CD4-positive, alpha-beta T cell treated with Interleukin-4 for 4 hours (primary cell): ENCODE results near the gene KRT86.

ENCODE experiments used
- DNase-seq: peaks from one replicate; pipeline ENCODE4 v3.0.0-alpha.2; 2020

The KRT86 gene

DNA sequence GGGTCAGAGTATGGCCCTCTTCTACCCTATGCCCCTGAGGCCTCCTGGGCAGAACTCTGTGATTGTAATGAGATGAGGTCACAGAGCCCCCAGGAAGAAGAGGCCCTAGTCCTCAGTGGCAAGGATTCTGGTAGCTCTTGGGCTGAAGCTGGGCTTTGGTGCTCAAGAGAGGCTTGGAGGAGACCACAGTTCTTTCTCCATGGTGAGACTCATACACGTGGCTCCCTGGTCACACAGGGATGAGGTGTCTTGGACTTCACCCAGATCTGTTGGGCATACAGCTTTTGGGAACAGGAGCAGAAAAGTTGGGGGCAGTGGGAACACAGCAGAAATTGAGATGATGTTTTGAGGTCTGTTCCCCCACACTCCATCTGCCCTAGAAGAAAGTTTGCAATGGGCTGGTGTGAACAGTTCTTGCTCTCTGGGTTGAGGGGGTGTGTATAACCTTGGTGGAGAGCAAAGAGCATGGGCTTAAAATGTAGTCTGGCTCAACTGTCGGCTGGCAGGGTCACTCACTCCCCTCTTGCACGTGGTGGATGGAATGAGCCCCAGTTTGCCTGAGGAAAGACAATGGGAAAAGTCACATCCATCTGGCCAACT, at the start of gene KRT86:
KRT86 (plus strand) TSS at position 125 of the 600 bp plus-strand sequence. CDS start 27,272 bp downstream, outside the sequence.
- DNase-seq: no peak

DNA sequence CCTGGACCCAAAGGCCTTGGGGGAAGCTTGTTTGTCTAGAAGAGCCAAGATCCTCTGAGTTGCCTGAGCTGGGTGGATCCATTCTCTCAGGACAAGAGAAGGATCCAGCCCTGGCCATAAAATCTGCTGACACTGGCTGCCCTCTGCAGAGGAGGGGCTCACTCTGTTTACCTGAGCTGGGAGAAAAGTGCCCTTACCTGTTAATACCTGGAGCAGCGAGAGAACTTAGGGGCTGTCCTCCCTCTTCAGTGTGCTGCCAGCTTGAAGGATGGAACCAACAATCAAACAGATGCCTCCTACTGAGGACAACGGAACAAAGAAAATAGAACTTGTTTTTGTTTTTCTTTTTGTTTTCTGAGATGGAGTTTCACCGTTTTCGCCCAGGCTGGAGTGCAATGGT, 48.7 kb upstream of the KRT86 start:
- no peak for DNase-seq

DNA sequence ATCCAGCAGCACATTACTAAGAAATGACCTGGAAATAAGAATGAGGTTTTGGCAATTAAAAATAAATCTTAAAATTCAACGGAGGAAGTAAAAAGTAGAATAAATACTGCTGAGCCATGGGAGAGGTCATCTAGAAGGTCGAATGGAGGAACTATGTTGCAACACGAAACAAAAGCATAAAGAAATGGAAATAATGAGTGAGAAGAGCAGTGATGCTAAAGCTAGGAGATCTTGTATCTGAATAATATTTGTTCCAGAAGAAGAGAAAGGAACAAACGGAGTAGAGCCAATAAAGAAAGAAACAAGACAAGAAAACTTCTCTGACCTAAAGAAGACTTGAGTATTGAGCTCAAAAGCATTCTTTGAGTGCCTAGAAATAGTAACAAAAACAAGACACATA, 48.0 kb upstream of the KRT86 start:
- DNase-seq: no peak

DNA sequence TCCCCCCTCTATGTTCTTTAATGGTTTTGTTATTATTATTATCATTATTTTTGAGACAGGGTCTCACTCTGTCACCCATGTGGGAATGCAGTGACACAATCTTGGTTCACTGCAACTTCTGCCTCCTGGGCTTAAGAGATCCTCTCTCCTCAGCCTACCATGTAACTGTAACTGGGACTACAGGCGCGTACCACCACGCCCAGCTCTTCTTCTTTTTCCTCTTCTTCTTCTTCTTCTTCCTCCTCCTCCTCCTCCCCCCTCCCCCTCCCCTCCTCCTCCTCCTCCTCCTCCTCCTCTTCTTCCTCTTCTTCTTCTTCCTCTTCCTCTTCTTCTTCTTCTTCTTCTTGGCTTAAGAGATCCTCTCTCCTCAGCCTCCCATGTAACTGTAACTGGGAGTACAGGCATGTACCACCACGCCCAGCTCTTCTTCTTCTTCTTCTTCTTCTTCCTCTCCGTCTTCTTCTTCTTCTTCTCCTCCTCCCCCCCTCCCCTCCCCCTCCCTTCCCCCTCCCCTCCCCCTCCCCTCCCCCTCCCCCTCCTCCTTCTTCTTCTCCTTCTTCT, 46.8 kb upstream of the KRT86 start:
- no peak for DNase-seq

DNA sequence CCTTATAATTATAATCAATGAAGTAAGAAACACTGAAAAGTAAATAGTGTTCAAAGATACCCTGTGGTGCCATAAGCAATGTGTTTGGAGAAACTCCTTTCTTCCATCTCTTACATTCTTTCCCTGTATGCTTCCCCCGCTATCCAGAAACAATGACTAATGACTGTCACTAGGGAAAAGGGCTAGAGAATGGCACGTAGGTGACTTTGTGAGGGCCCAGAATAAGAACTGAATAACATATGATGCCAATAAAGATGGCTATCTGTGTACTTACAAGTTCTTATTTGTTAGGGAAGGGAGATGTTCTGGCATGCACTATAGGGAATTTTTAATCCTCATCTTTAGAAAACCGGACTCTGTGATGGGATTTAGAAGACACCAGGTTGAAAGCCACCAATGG, 46.1 kb upstream of the KRT86 start:
- no peak for DNase-seq

DNA sequence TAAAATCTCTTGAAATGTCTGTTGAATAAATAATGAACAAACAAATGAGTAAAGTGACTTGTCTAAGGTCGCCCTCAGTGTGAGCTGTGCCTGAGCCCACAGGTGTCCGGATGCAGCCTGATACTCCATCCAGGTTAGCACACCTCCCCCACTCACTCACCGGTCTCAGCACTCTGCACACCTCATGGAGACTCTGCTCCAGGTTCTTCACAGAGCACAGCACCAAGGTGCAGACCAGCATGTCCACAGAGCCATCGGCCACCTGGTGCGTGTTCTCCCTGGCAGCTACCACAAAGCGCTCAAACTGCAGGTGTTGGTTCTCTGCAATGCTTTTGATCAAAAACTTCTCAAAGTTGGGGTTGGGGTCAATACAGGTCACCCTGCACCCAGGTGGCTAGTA, 45.5 kb upstream of the KRT86 start:
- no peak for DNase-seq

DNA sequence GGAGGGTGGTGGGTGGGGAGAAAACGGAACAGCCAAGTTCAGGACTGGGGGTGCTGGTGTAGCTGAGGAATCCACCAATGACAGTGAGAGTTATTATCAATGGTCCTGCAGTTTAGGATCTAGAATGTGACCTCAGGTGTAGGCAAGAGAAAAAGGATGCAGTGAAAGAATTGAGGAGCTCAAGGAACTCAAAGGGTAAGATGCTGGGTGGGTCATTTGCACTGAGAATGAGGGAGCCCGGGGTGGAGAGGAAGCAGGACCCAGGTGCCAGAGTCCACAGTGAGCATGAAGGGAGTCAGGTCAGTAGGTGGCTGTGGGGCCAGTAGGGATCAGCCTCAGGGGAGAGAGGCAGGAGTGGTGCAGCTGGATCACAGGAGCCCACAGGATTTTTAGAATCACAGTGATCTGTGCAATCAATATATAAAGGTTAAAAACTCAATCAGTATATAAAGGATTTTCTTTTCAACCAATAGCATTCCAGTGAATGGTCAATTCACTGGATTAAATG, 44.6 kb upstream of the KRT86 start:
- no peak for DNase-seq

DNA sequence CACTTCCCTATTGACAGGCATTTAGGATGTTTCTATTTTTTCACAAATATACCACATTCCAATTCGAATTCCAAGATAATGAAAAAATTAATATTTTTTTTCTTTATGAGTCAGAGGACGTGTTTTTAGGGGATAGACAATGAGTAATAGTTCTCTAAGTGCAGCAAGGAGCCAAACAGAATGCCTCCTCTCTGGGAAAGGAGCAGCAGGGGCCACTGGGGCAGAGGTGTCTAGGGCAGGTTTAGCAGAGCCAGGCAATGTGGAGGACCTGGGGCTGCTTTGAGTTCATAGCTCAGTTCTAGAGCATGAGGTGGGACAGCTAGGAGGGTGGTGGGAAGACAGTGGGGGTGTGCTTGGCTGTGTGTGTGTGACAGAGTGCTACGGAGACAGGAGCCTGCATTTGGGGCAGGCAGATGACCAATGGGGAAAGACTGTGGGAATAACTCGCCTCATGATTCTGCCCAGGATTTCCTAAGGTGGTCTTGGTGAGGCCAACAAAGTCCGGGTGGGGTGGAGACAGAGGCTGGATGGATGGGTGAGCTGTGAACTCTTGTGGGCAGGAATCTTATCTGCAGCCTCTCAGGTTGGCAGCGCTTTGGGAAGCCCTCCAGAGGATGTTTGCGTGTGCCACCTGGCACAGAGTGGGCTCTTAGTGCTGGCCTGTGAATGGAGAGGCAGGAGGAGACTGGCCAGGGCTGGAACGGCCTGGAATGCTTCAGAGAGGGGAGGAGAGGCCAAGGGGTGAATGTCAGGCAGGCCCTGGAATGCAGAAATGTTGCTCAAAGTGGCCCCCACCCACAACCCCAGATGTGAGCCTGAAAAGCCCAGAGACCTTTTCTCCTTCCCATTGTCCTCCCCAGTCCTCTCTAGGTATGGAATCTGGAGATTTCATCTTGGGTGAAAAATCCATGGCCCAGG, 43.8 kb upstream of the KRT86 start:
- DNase-seq: no peak

DNA sequence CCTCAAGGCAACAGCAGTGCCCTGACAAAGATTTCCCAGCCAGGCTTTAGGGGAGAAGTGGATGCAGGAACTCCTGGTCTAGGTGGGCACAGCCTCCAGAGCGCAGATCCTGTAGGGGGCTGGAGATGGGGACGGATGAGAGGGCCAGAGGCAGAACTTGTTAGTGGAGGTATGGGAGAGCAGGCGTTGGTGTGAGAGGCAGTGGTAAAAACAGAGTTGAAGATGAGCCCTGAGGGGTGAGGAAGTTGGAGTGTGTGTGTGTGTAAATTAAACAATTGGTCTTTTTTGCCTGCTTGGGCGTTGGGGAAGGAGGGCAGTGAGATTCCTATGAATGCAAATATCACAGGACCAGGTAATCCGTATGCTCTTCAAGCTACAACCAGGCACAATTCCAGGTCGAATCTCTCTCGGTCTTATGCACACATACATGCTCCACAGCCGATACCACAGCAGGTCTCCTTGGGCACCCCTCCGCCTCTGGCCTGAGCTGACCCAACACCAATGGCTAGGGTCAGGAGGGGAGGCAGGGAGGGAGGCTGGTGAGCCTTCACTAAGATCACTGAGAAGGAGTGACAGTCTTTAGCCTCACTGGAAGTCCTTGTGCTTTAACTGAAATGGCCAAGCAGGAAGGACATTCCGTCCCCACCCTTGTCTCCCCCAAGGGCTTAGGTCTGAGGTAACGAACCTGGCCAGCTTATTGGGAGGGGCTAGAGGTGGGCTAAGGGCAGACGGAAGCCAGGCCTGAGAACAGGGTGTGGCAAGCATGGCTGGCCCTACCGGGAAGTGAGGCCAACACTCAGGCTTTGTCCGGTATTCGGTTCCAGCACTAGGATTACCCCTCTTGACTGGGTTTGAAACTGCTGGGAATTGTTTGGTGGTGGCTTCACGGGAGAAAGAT, 42.9 kb upstream of the KRT86 start:
- no peak for DNase-seq

DNA sequence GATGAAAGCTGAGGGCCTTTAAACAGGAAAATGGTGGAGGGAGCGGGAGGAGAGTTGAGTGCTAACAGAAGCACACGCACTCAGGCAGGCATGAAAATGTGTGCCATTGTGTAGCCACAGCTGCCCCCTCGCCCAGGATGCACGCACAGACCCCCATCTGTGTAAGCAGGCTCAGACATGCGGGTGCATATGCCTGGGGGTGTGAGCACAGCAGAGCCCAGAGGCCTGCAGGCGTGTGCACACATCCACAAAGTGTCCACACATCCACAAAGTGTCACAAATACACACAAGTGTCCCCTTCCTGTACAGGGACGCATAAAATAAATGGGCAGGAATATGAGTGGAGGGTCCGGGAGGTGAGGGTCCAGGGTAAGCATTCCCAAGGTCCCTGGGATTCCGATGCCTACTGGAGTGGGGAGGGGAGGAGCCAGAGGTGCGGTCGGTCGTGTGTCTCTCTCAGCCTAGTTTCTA, 42.2 kb upstream of the KRT86 start:
- DNase-seq: no peak

DNA sequence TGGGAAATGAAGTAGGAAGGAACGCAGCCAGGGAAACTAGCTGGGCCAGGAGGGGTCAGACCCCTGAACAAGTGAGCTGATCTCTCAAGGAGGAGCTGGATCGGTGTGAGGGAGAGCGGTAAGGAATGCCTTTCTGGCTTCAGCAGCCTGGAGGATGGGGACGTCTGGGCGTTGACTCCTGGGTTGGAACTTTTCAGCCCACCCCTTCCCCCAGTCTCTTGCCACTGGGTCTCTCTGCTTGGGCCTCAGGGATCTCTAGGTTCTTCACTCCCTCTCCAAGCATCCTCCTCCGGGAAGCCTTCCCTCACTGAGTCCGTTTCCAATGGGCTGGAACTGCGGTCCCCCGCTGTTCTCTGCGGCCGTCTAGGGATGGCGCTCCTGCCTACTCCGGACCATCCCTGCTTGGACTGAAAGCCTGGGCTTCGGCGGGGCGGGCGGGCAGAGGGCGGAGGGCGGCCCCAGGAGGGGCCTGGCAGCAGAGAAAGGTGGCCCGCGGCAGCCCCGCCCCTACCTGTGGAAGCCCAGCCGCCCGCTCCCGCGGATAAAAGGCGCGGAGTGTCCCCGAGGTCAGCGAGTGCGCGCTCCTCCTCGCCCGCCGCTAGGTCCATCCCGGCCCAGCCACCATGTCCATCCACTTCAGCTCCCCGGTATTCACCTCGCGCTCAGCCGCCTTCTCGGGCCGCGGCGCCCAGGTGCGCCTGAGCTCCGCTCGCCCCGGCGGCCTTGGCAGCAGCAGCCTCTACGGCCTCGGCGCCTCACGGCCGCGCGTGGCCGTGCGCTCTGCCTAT, 41.6 kb upstream of the KRT86 start, which contains the start of gene KRT7:
KRT7 (plus strand) TSS at position 570 of the 788 bp plus-strand sequence; CDS start at position 624, 54 bp downstream.
- DNase-seq: no peak

DNA sequence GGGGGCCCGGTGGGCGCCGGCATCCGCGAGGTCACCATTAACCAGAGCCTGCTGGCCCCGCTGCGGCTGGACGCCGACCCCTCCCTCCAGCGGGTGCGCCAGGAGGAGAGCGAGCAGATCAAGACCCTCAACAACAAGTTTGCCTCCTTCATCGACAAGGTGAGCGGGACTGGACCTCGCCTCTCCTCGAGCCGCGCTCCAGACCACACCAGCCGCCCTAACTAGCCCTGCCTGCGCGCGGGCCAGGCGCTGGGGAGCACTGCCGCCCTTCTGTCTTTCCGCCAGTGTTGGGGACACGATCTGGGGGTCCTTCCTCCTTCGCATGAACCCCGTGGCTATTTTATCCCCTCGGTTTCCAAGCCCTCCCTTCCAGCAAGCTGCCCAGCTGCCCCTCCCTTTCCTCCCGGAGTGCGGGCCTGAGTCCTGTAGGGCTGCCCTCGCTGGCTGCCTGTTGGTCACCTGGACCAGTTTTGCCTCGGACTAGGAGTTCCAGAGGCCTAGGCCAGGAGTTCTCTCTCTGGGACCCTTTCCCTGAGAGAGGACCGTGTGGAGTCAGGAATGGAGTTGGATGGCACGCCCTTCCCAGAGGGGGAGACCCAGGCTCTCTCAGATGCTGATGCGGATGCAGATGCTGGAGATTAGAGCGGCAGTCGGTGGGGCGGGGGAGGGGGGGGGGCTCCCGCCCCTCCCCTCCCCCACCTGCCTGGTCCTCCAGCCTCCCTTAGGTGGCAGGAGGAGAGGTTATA, 40.8 kb upstream of the KRT86 start:
- no peak for DNase-seq

DNA sequence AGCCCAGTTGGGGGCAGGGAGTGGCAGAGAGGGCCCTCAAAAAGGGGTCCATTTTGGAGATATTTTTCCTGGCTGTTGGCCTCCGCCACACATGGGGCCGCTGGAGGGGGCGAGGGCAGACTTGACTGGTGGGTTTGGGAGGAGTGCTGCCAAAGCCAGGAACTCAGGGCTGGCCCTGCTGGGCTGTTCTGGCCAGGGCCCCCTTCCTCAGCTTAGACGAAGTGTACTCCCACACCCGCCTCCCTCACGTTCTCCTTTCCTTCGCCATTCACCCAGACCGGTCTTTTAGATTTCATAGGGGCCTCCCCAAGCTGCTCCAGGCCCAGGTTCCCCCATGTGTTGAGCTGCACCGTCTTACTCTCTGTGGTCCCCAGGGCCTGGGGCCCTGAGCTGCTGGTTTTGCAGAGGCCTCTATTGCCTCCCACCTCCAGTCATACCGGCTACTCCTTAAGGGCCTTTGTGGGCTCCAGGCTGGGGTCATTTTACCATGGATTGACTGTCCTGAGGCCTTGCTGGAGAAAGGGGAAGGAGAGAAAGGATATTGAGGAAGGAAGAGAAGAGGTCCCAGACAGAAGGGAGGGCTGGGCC, 40.1 kb upstream of the KRT86 start:
- DNase-seq: no peak

DNA sequence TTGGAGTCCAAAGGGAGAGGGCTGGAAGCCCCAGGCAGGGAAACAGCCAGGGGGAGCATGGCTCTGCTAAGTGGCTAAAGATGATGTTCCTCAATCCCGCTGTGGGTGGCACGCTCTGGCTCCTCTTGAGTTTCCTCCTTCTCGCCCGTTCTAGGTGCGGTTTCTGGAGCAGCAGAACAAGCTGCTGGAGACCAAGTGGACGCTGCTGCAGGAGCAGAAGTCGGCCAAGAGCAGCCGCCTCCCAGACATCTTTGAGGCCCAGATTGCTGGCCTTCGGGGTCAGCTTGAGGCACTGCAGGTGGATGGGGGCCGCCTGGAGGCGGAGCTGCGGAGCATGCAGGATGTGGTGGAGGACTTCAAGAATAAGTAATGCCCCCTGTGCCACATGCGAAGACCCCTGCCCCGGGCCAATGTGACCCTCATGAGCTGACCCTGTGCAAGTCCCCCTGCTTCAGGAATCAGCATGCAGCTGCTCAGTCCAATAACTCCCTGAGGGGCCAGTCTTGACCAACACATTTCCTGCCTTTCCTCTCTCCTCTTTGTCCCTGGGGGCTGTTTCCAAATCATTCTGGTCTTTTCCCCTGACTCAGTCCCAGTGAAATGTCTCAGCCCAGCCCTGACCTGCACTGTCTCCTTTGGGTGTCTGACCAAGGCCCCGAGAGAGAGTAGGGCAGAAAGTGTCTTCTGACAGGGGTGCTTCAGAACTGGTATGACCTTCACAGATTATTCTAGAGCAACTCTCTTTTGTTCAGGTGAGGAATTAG, 39.3 kb upstream of the KRT86 start:
- DNase-seq: no peak

DNA sequence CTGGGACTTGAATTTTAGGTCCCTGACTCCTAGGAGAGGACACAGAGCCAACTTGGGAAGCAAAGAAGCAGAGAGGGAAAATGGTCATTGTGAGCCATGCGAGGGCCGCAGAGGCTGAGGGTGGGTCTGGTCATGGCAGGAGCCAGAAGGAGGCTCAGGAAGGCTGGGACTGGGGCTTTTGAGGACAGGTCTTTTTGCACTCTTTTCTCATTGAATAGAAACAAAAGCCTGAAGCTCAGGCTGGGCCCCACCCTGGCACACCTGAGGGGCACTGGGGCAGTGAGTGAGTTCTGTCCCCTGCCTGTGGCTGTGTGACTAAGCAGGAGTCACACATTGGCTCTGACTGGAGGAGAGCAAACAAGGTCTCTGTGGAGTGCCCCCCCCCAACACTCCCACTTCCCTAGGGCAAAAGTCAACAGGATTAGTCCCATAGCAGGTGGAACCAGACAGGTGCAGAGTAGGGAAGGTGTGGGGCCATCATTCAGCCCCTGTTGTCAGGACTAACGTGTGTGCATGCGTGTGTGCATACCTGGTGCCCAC, 38.6 kb upstream of the KRT86 start:
- no peak for DNase-seq

DNA sequence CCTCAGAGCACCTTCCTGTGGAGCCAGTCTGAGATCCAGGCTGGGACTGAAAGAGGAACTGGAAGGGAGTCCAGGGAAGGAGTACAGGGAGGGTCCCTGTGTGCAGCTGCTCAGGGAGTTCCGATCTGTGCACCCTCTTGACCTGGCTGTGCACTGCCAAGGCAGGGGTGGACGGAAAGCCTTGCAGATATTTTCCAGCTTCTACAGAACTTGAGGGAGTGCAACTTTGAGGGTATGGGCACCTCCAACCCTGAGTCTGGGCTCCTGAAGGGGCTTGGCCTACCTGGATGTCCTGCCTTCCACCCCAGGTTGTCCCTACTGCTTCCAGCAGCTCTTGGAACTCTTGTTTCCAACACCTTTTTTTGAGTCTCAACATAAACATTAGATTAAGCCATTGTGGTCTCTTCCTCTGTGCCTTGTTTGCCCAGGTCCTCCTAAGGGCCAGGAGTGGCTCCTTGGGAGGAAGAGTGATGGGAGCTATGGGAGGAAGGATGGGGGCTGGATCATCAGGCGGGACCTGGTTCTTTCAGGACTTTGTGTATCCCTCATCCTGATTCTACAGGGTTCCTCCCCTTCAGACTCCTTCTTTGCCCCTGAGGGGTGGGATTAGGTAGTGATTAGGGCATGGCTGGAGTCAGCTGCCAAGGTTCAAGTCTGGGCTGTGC, 37.9 kb upstream of the KRT86 start:
- no peak for DNase-seq

DNA sequence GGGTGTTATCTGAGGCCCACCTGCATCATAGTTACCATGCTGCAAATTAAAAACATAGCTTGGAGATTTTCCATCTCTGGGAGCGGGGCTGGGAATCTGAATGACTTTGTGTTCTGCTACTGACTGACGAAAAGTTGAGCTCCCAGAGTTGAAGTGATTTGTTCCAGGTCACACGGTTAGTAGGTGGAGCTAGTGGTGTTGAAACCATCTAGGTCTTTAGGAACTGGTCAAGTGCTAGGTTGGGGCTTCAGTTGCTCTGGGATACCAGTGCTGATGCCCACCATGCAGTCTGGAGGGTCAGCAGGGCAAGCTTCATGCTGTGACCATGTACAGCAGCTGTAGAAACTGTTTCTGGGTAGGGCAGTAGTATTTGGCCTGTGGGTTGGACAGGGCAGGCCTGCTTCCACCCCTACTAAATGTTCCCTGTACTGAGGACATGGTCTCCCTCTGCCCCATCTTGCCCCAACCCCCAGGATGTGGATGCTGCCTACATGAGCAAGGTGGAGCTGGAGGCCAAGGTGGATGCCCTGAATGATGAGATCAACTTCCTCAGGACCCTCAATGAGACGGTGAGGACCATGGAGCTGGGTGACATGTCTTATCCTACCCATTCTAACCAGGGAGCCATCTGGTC, 36.1 kb upstream of the KRT86 start:
- no peak for DNase-seq

DNA sequence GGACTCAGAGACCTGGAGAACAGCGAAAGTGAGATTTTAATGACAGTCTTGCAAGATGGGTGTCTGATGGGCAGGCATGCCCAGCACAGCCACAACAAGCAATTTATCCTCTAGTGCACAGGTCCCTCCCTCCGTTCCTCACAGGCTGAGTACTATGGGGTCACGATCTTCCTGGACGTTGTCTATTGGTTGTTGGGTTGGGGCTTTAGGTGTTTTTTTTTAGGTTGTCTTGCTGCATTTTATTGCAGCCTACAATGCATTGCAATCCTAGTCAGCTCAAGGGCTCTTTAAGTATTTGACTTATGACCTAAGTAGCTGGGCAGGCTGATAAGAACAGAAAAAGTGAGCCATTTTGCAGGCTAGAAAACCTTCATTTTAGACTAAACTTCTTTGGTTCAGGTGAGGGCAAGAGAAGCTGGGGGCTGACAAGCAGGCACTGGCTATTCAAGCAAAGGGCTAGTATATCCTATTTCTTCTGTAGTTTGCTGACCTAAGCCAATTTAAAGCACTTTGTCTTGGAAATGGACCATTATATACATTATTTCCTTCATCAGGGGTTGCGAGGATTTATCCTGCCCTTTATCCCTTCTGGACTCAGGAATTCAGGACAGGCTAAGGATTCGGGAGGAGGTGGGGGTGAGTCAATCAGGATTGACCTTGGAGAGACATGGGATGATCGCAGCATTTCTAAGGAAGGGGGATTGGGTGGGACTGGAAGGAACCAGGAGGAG, 35.4 kb upstream of the KRT86 start:
- DNase-seq: no peak
